WERI-Rb-1 (cell line): ENCODE data around the gene SFXN2.

Source experiments
- DNase-seq: peaks from one replicate; pipeline ENCODE4 v3.0.0-alpha.2; 2020
- H3K27ac ChIP-seq: fragments of 250-450 bp; sonication (Bioruptor Pico); 2 replicates; pipeline ENCODE4 v1.5.1; 2020; ENCODE audit warnings: mild to moderate bottlenecking, moderate library complexity
- H3K27me3 ChIP-seq: fragments of 250-450 bp; sonication (Bioruptor Pico); 2 replicates; pipeline ENCODE4 v1.5.1; 2021; ENCODE audit warnings: mild to moderate bottlenecking, low read depth, moderate library complexity; ENCODE audit not compliant: insufficient read depth, severe bottlenecking
- H3K36me3 ChIP-seq: fragments of 250-450 bp; sonication (Bioruptor Pico); 2 replicates; pipeline ENCODE4 v1.5.1; 2020; ENCODE audit warnings: mild to moderate bottlenecking, moderate library complexity
- H3K4me3 ChIP-seq: 2 replicates; pipeline ENCODE4 v1.5.1; 2011; ENCODE audit warnings: low read depth, mild to moderate bottlenecking, control low read depth, low read length
- H3K9me3 ChIP-seq: fragments of 250-450 bp; sonication (Bioruptor Pico); 2 replicates; pipeline ENCODE4 v1.5.1; 2021; ENCODE audit warnings: mild to moderate bottlenecking, moderate library complexity; ENCODE audit not compliant: severe bottlenecking
- CTCF ChIP-seq: IDR thresholded peaks from 2 replicates; pipeline ENCODE4 v1.5.1; 2011; ENCODE audit warnings: low read depth, mild to moderate bottlenecking, control low read depth, inconsistent platforms, low read length

SFXN2 gene

GRCh38 chr10:102675011-102675665 is 39.3 kb upstream of the SFXN2 start:
- H3K4me3 ChIP-seq: peak overlapping the region; percentile 4
- peak overlapping the region; percentile 80 for H3K27ac ChIP-seq
- no peaks in the 10 kb centered on the region for H3K27me3 ChIP-seq

DNA sequence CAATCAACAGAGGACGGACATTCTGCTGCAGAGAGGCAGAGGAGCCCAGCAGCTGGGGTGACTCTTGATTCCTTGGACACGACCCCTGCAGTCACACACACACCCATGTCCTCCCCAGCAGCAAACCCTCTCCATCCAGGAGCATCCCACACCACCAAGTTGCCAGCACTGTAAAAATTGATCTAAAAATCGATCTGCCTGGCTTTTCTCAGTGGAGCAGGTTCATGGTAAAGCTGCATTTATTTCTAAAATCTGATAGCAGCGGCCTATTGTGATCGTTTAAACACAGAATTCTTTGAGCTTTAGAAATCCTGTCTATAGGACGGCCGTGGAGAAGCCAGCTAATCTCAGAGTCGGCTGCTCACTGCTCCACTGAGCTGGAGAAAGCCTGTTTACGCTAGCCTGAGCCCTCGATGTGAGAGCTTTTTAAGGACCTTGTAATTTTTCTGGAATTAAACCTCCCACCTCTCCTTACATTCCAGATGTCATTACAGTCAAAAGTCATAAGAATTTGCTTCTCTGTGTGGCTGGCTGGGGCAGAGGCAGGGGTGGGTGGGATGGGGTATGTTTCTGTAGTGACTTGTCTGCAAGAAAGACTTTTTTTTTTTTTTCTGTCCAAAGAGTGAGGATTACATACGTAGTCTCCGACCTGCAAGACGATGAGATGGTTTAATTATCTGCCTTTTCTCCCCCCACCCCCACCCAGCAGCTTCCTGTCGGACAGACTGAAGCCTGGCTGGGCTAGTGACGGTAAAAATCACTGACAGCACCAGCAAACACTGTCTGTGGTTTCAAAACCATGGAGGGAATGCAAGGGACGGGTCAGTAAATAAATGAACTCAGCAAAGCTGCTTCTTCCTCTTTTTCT is 38.5 kb upstream of the SFXN2 start:
- Histone ChIP-seq H3K9me3 (no peaks in the 10 kb centered on the region), H3K27ac (peak overlapping the region; percentile 80), H3K27me3 (no peaks in the 10 kb centered on the region), H3K36me3 (peaks cover 10% of the 10 kb centered on the region), H3K4me3 (peak overlapping the region; percentile 4)
- DNase-seq: peak; percentile 67
- no peak for TF ChIP-seq CTCF

More at GRCh38 chr10:102675011-102675665, 39.3 kb upstream of the SFXN2 start:
- DNase-seq: no peak
- Histone ChIP-seq H3K36me3 (peaks cover 5% of the 10 kb centered on the region), H3K9me3 (no peaks in the 10 kb centered on the region)
- TF ChIP-seq CTCF: no peak

- Histone ChIP-seq H3K27ac (peak overlapping the region; percentile 80), H3K9me3 (no peaks in the 10 kb centered on the region), H3K27me3 (no peaks in the 10 kb centered on the region), H3K4me3 (no peak overlapping the region; the same call in 1 of the 2 replicates), H3K36me3 (peaks cover 14% of the 10 kb centered on the region)
- DNase-seq: no peak
- no peak for TF ChIP-seq CTCF
Observed at GRCh38 chr10:102676534-102677315, 37.7 kb upstream of the SFXN2 start.

DNA sequence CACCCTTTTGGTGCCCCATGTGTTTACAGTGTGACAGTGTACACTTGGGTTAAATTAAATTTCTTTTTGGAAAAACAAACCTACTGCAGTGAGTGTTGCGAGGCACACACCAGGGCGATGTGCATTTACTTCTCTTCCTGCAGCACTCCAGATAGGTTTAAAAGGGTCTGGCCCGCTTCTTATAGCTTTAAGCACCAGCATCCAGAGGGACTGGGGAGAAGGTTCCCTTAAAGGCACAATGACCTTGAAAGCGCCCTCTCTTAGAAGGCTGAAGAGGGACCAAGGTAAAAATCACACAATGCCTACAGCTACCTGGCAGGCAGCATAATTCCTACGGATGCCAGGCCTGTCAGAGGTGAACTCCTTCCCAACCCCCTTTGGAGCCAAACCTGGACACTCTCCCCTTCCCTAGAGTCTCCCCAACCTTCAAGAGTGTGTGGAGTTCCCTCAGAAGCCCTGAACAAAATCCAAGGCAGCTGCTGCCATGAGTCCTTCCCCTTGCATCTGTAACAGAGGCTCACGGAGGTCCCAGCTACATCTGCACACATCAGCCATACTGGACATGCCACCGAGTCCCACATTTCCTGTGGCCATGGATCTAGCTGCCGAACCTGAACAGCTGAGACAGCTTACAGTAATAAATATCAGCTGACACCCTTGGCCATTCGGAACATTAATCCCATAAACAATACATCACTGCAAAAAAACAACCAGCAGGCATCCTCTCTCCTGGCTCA is 36.9 kb upstream of the SFXN2 start:
- H3K9me3 ChIP-seq: no peaks in the 10 kb centered on the region
- no peak for TF ChIP-seq CTCF
- DNase-seq: no peak
- no peaks in the 10 kb centered on the region for H3K27me3 ChIP-seq
- peak overlapping the region; percentile 80 for H3K27ac ChIP-seq
- H3K36me3 ChIP-seq: peaks cover 21% of the 10 kb centered on the region
- no peak overlapping the region for H3K4me3 ChIP-seq

DNA sequence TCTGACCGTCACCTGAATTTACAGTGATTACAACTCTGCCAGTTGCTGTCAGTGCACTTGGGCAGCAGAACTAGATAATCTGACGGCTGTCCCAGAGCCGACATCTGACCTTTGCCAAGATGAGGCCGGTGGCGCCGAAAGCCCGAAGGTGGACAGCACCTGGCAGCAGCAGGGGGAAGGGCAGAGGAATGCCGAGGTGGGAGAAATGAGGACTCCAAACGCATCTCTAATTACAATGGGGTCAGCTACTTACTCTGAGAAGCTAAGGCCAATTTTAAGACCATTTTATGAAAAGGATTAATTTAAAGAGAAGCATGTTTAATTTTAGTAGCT is 36.4 kb upstream of the SFXN2 start:
- no peaks in the 10 kb centered on the region for H3K9me3 ChIP-seq
- no peak for DNase-seq
- peak overlapping the region; percentile 80 for H3K27ac ChIP-seq
- peaks cover 23% of the 10 kb centered on the region for H3K36me3 ChIP-seq
- no peak overlapping the region for H3K4me3 ChIP-seq
- no peak for TF ChIP-seq CTCF
- no peaks in the 10 kb centered on the region for H3K27me3 ChIP-seq
